Endodermal cell (in vitro differentiated cells): ENCODE measurements around the gene MUC2. TPM values are rescaled to one million over a fixed set of nuclear protein-coding genes. Genes with fewer than 3 reads are reported as not detected.

ENCODE experiments used
- DNase-seq: peaks from one replicate; pipeline ENCODE4 v3.0.0-alpha.2; 2017
- H3K27ac ChIP-seq: 2 replicates; pipeline ENCODE4 v1.5.1; 2013; ENCODE audit warnings: mild to moderate bottlenecking, low read depth, low read length, moderate library complexity
- H3K27me3 ChIP-seq: 2 replicates; pipeline ENCODE4 v1.6.1; 2013; ENCODE audit warnings: mild to moderate bottlenecking, low read length, moderate library complexity; ENCODE audit not compliant: insufficient read depth, control insufficient read depth, poor library complexity, severe bottlenecking
- H3K36me3 ChIP-seq: 2 replicates; pipeline ENCODE4 v1.7.0; 2013; ENCODE audit warnings: mild to moderate bottlenecking, low read length, moderate library complexity; ENCODE audit not compliant: control insufficient read depth, insufficient read depth
- H3K4me1 ChIP-seq: one replicate; pipeline ENCODE4 v1.7.0; 2013; ENCODE audit warnings: low read length; ENCODE audit not compliant: control insufficient read depth, insufficient read depth
- H3K4me3 ChIP-seq: 2 replicates; pipeline ENCODE4 v1.5.1; 2013; ENCODE audit warnings: mild to moderate bottlenecking, low read length, moderate library complexity
- H3K9ac ChIP-seq: 2 replicates; pipeline ENCODE4 v1.6.1; 2013; ENCODE audit warnings: mild to moderate bottlenecking, low read length, moderate library complexity; ENCODE audit not compliant: poor library complexity, severe bottlenecking; ENCODE audit errors: extremely low read depth
- H3K9me3 ChIP-seq: 2 replicates; pipeline ENCODE4 v1.6.1; 2013; ENCODE audit warnings: mild to moderate bottlenecking, low read length, moderate library complexity; ENCODE audit not compliant: control insufficient read depth
- H3K27ac Mint-ChIP-seq: 2 replicates; pipeline ENCODE4 v1.8.0; 2020; ENCODE audit warnings: mixed read lengths
- H3K27me3 Mint-ChIP-seq: 2 replicates; pipeline ENCODE4 v1.8.0; 2021; ENCODE audit warnings: mild to moderate bottlenecking, mixed read lengths; ENCODE audit not compliant: insufficient read depth
- H3K36me3 Mint-ChIP-seq: 2 replicates; pipeline ENCODE4 v1.8.0; 2020; ENCODE audit warnings: low read depth, mixed read lengths
- H3K4me1 Mint-ChIP-seq: 2 replicates; pipeline ENCODE4 v1.8.0; 2020; ENCODE audit warnings: mixed read lengths
- H3K4me3 Mint-ChIP-seq: 2 replicates; pipeline ENCODE4 v1.8.0; 2020; ENCODE audit warnings: mild to moderate bottlenecking, moderate library complexity, mixed read lengths
- H3K9me3 Mint-ChIP-seq: 2 replicates; pipeline ENCODE4 v1.8.0; 2020; ENCODE audit warnings: mild to moderate bottlenecking, mixed read lengths
- CTCF ChIP-seq: fragments of 200-600 bp; sonication (generic); conservative IDR thresholded peaks from 2 replicates; pipeline ENCODE4 v1.5.0; 2021; ENCODE audit warnings: antibody characterized with exemption, mild to moderate bottlenecking
- WGBS, 2 experiments: methylation state at CpG; one replicate each; pipeline versions ENCODE4 v1.1.5 to v1.1.7; 2013; ENCODE audit warnings: missing lambda C conversion rate in 2 of 2, mixed read lengths in 1 of 2; ENCODE audit not compliant: insufficient coverage in 1 of 2, insufficient read length in 1 of 2; 5-methylcytosine and 5-hydroxymethylcytosine counted together
- total RNA-seq, 2 donors: library from RNA; stranded (reverse); fragmentation: NEBNext Ultra II Directional in 1 of 2; extraction: Animal tissue kit (Norgen Biotek cat#: 25700) in 1 of 2; gene quantifications; 2 replicates in 1 of 2; 3 replicates in 1 of 2; pipeline ENCODE4 v1.2.1, GENCODE V29; 2021

MUC2 gene
- total RNA-seq, 2 donors from 2014 or later, result not detected

DNA sequence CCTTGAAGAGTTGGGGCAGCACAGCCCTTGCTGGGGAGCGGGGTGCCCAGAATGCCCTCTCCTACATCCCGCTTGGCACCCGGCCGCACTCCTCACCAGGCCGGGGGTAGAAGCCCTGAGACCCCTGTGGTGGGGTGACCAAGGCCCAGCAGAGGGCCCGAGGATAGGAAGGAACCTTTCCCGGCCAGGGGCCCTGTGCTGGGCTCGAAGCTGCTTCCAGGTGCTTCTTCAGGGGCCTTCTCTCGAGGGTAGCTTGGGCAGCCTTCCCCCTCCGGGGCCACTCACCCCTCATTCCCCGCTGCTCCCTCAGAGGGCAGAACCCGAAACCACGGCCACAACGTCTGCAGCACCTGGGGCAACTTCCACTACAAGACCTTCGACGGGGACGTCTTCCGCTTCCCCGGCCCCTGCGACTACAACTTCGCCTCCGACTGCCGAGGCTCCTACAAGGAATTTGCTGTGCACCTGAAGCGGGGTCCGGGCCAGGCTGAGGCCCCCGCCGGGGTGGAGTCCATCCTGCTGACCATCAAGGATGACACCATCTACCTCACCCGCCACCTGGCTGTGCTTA lies 752 bp downstream of the MUC2 start:
- no peaks in the 10 kb centered on the region for H3K27me3 ChIP-seq
- Mint-ChIP-seq H3K27ac (peak overlapping the region; percentile 55), H3K4me1 (no peaks in the 10 kb centered on the region), H3K4me3 (no peak overlapping the region), H3K9me3 (no peaks in the 10 kb centered on the region), H3K27me3 (no peaks in the 10 kb centered on the region), H3K36me3 (no peaks in the 10 kb centered on the region)
- no peaks in the 10 kb centered on the region for H3K36me3 ChIP-seq
- H3K4me3 ChIP-seq, result no peak overlapping the region
- no peak for TF ChIP-seq CTCF
- WGBS, 2 experiments, result 93 to 94% methylated on average over 23 to 28 of the region's 28 CpGs
- H3K4me1 ChIP-seq, result no peaks in the 10 kb centered on the region
- no peak for DNase-seq
- H3K27ac ChIP-seq, result no peak overlapping the region
- H3K9me3 ChIP-seq, result no peaks in the 10 kb centered on the region
- no peak overlapping the region for H3K9ac ChIP-seq

- no peak overlapping the region for H3K4me3 ChIP-seq
- H3K9ac ChIP-seq, result no peak overlapping the region
- no peaks in the 10 kb centered on the region for H3K9me3 ChIP-seq
- Mint-ChIP-seq H3K4me1 (no peaks in the 10 kb centered on the region), H3K9me3 (no peaks in the 10 kb centered on the region), H3K4me3 (no peak overlapping the region), H3K27ac (no peak overlapping the region), H3K27me3 (no peaks in the 10 kb centered on the region), H3K36me3 (no peaks in the 10 kb centered on the region)
- no peaks in the 10 kb centered on the region for H3K27me3 ChIP-seq
- 88 to 89% methylated on average over 8 to 18 of the region's 18 CpGs for whole genome bisulfite sequencing, 2 experiments
- H3K27ac ChIP-seq, result no peak overlapping the region
- no peaks in the 10 kb centered on the region for H3K4me1 ChIP-seq
- TF ChIP-seq CTCF, result no peak
- no peak for DNase-seq
- no peaks in the 10 kb centered on the region for H3K36me3 ChIP-seq
These were observed 1.5 kb downstream of the MUC2 start for GRCh38 chr11:1076061-1076665.

DNA sequence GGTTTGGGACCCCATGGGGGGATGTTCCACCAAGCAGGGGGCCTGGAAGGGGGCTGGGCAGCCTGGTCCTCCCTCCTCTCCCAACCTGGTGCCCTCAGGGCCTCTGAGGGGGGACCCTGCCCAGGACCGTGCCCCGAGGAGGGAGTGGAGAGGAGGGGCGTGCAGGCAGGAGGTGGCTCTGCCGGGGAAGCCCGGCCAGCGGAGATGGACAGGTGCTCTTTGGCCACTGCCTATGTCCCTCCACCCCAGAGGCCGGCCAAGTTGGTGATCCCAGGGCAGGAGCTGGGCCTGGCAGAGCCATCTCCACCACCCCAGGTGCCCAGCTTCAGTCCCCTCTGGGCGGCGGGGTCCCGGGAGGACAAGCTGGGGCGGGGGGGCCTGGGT lies 2.4 kb downstream of the MUC2 start:
- H3K27me3 Mint-ChIP-seq, result no peaks in the 10 kb centered on the region
- no peaks in the 10 kb centered on the region for H3K4me1 Mint-ChIP-seq
- no peak overlapping the region for H3K4me3 ChIP-seq
- TF ChIP-seq CTCF, result no peak
- H3K36me3 ChIP-seq, result no peaks in the 10 kb centered on the region
- DNase-seq, result no peak
- H3K27me3 ChIP-seq, result no peaks in the 10 kb centered on the region
- no peaks in the 10 kb centered on the region for H3K4me1 ChIP-seq
- H3K27ac ChIP-seq, result no peak overlapping the region
- WGBS, 2 experiments, result 90 to 100% methylated on average over 1 to 11 of the region's 11 CpGs
- no peak overlapping the region for H3K27ac Mint-ChIP-seq
- no peaks in the 10 kb centered on the region for H3K9me3 ChIP-seq
- H3K36me3 Mint-ChIP-seq, result no peaks in the 10 kb centered on the region
- H3K9me3 Mint-ChIP-seq, result no peaks in the 10 kb centered on the region
- H3K4me3 Mint-ChIP-seq, result no peak overlapping the region
- no peak overlapping the region for H3K9ac ChIP-seq
